Thyroid gland (tissue), 4 donors: ENCODE data around the gene GLI2.

Experiments used
- POLR2A ChIP-seq, 2 donors: fragments of 450-650 bp; IDR thresholded peaks; one replicate each; pipeline ENCODE4 v1.6.1; 2017; ENCODE audit warnings: antibody characterized with exemption in 2 of 2, mild to moderate bottlenecking in 2 of 2, moderate library complexity in 1 of 2
- TF ChIP-seq, protein P1 (sequence below), 6 experiments: fragments of 200-600 bp in 3 of 6; fragments of 450-650 bp in 3 of 6; sonication (generic) in 3 of 6; IDR thresholded peaks; one replicate each; pipeline ENCODE4 v1.5.1; 2016 to 2019; ENCODE audit warnings: antibody characterized with exemption in 6 of 6, mild to moderate bottlenecking in 2 of 6, inconsistent platforms in 1 of 6, moderate library complexity in 1 of 6

- TF ChIP-seq, protein P1, sequence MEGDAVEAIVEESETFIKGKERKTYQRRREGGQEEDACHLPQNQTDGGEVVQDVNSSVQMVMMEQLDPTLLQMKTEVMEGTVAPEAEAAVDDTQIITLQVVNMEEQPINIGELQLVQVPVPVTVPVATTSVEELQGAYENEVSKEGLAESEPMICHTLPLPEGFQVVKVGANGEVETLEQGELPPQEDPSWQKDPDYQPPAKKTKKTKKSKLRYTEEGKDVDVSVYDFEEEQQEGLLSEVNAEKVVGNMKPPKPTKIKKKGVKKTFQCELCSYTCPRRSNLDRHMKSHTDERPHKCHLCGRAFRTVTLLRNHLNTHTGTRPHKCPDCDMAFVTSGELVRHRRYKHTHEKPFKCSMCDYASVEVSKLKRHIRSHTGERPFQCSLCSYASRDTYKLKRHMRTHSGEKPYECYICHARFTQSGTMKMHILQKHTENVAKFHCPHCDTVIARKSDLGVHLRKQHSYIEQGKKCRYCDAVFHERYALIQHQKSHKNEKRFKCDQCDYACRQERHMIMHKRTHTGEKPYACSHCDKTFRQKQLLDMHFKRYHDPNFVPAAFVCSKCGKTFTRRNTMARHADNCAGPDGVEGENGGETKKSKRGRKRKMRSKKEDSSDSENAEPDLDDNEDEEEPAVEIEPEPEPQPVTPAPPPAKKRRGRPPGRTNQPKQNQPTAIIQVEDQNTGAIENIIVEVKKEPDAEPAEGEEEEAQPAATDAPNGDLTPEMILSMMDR (IDR thresholded peaks at IDR 0.05): no peak
- no peak for TF ChIP-seq POLR2A (IDR thresholded peaks at IDR 0.05)
These were observed 13.5 kb upstream of the GLI2 start for GRCh38 chr2:120722246-120722567.
